Activated gamma-delta T cell treated with Interleukin-2 at 50 U/mL for 16 hours (primary cell): ENCODE measurements around the gene DOK7.

ENCODE experiments used
- DNase-seq: peaks from one replicate; pipeline ENCODE4 v3.0.0-alpha.2; 2020

DOK7 gene

GRCh38 chr4:3464349-3464905 is 1.3 kb downstream of the DOK7 start:
- no peak for DNase-seq

GRCh38 chr4:3464911-3465697 is 2.0 kb downstream of the DOK7 start:
- no peak for DNase-seq

- no peak for DNase-seq
These were observed 2.9 kb downstream of the DOK7 start for GRCh38 chr4:3465698-3466671.

- DNase-seq, result no peak
These were observed 3.8 kb downstream of the DOK7 start for GRCh38 chr4:3466691-3467600.

DNA sequence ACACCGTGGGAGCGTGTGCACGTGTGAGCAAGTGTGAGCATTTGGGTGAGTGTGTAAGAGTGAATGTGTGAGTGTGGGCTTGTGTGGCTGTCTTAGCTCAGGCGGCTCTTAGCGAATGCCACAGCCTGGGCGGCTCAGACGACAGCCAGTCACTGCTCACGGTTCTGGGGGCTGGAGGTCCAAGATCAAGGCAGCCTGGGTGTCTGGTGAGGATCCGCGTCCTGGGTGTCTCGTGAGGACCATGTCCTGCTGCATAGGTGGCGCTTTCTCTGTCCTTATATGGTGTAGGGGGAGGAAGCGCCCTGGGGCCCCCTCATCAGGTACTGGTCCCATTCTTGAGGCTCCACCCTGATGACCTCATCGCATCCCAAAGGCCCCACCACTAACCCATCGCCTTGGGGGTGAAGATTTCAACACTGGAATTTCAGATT is 4.5 kb downstream of the DOK7 start:
- no peak for DNase-seq

DNA sequence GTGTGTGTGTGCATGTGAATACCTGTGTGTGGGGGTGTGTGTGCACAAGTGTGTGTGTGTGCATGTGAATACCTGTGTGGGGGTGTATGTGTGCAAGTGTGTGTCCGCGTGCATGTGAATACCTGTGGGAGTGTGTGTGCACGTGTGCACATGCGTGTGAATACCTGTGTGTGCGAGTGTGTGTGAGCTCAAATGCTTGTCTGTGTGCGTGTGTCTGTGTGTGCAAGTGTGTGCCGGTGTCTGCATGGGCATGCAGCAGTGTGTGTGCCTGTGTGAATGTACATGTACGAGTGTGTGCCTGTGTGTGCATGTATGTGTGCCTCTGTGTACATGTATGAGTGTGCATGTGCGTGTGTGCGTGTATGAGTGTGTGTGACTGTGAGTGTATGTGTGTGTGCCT is 5.0 kb downstream of the DOK7 start:
- DNase-seq, result no peak

DNA sequence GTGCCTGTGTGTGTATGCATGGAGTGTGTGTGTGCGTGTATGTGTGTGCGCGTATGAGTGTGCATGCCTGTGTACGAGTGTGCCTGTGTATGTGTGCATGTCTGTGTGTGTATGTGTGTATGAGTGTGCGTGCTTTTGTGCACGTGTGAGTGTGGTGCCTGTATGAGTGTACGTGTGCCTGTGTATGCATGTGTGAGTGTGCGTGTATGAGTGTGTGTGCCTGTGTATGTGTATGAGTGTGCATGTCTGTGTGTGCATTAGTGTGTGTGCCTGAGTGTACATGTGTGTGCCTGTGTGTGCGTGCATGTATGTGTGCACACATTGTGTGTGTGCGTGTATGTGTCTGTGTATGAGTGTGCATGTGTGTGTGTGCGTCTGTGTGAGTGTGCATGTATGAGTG is 5.7 kb downstream of the DOK7 start:
- no peak for DNase-seq

DNA sequence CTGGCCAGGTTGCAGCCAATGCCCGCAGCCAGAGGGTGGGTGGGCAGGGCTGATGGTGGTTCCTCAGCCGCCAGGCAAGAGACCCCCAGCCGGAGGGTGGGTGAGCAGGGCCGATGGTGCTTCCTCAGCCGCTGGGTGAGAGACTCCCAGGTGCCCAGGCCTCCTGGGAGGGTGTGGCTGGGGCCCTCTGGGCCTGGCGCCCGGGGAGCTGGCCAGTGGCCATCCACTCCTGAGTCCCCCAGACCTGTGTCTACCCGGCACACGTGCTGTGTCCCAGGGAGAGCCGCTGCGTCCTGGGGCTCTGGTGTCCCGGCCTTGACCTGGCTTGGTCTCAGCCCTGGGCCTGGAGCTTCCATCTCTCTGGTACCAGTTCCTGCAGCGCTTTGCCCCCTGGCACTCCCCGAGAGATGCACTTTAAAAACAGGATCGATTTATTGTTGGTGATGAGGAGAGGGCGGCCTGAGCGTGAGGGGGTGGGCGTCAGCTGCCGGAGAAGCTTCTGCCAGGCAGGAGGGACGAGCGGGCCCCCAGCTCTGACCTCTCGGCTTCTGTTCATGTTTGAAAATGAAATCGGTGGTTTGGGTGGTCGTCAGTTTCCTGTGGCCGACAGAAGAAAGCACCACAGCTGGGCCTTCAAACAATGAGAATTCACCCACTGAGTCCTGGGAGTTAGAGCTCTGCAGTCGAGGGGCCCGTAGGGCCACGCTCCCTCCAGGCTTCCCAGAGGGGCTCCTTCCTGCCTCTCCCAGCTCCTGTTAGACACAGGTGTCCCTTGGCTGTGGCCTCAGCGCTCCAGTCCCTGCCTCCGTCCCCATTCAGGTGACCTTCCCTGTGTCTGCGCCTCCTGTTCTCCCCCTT is 6.5 kb downstream of the DOK7 start:
- no peak for DNase-seq

DNA sequence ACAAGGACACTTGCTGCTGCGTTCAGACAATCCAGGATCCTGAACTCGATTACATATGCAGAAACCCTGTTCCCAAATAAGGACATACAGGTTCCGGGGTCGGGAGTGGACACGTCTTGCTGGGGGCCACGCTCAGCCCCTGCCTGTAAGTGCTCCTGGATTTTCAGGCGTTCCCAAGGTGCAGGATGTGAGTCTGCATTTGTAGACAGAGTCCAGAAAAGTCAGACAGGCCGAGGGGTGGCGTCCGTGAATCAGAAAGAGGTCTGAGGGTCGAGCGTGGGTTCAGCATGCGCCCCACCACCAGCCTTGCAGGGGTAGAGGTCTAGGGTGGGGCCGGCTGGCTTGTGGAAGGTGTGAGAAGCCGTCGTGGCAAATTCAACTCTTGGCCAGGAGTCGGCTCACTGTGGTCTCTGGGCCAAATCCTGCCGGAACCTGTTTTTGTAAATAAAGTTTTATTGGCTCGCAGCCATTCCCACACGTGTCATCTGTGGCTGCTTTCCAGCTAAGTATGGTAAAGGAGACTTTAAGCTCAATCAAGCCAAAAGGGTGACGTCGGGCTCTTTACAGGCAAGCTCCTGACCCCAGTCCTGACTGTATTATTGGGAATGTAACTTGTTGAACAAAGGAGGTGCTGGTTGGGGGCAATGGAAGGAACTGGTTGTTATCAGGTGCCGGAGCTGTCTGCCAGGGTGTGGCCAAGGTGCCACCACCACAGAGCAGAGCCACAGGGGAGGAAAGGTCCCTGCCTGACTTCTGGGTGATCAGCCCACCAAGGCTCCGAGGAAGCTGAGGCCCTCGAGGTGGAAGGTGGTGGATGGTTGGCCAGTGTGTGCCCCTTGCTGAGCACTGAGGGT is 7.4 kb downstream of the DOK7 start:
- DNase-seq, result no peak

GRCh38 chr4:3471098-3471760 is 8.1 kb downstream of the DOK7 start:
- no peak for DNase-seq

DNA sequence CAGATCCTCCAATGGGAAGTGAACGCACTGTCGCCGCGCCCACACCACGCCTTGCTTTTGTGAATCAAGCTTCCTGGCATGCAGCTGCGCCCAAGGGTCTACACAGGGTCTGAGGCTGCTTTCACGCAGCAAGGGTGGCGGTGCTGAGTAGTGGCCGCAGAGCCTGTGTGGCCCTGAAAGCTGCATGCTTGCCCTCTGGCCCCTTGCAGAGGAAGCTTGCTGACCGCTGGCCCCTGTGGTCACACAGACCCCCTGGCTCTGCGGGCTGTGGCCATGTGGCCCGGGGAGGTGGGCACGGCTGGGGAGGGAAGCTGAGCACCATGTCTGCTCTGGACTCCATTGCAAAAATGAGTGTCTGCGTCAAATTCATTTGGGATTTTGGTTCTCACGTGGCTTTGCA is 8.8 kb downstream of the DOK7 start:
- no peak for DNase-seq

- no peak for DNase-seq
These were observed 9.5 kb downstream of the DOK7 start for GRCh38 chr4:3472411-3473141.

GRCh38 chr4:3473181-3473950 is 10.3 kb downstream of the DOK7 start:
- no peak for DNase-seq

- no peak for DNase-seq
These were observed 11.1 kb downstream of the DOK7 start for GRCh38 chr4:3473996-3474765.

- DNase-seq, result no peak
These were observed 12.1 kb downstream of the DOK7 start for GRCh38 chr4:3475041-3475712.

GRCh38 chr4:3475713-3476260 is 12.7 kb downstream of the DOK7 start:
- no peak for DNase-seq

DNA sequence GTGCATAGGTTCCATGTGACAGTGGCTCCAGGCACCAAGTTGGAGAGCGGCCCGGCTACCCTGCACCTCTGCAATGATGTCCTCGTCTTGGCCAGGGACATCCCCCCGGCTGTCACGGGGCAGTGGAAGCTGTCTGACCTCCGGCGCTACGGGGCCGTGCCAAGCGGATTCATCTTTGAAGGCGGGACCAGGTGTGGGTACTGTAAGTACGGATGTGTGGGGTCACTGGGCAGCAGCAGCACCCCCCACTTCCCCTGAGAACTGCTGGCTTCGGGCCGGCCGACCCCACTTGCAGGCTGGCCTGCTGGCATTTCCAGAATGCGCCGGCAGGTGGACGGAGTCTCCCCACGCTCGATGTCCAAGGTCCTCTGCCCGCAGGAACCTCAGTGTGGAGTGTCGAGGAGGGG is 13.2 kb downstream of the DOK7 start:
- no peak for DNase-seq
